GM21737 (cell line): Measurements from ENCODE around the gene TBXAS1.

Source experiments
- ATAC-seq: cut with Tn5 transposase; IDR thresholded peaks from one replicate; pipeline ENCODE4 v1.9.1; 2021; ENCODE audit warnings: mild to moderate bottlenecking, moderate library complexity; ENCODE audit not compliant: unreplicated experiment

Gene TBXAS1

GRCh38 chr7:139974179-139974811 lies 145.2 kb downstream of the TBXAS1 start:
- ATAC-seq, result no peak

GRCh38 chr7:139976055-139976837 lies 147.2 kb downstream of the TBXAS1 start:
- no peak for ATAC-seq

- no peak for ATAC-seq
These were observed 148.0 kb downstream of the TBXAS1 start for GRCh38 chr7:139976838-139977656.

GRCh38 chr7:139981511-139981895 lies 152.4 kb downstream of the TBXAS1 start:
- no peak for ATAC-seq

GRCh38 chr7:139982927-139983920 lies 154.2 kb downstream of the TBXAS1 start:
- no peak for ATAC-seq

GRCh38 chr7:139984642-139985539 lies 155.8 kb downstream of the TBXAS1 start:
- ATAC-seq, result no peak

GRCh38 chr7:139985811-139986210 lies 156.7 kb downstream of the TBXAS1 start:
- ATAC-seq, result no peak

- ATAC-seq, result no peak
These were observed 158.8 kb downstream of the TBXAS1 start for GRCh38 chr7:139987691-139988516.

GRCh38 chr7:139989366-139990141 lies 160.5 kb downstream of the TBXAS1 start:
- no peak for ATAC-seq

GRCh38 chr7:139990142-139990535 lies 161.1 kb downstream of the TBXAS1 start:
- ATAC-seq, result no peak

GRCh38 chr7:139990571-139991268 lies 161.7 kb downstream of the TBXAS1 start:
- ATAC-seq, result no peak

- no peak for ATAC-seq
These were observed 162.2 kb downstream of the TBXAS1 start for GRCh38 chr7:139991269-139991666.

GRCh38 chr7:139991911-139992310 lies 162.8 kb downstream of the TBXAS1 start:
- ATAC-seq, result no peak

GRCh38 chr7:139992353-139993044 lies 163.4 kb downstream of the TBXAS1 start:
- ATAC-seq, result no peak

GRCh38 chr7:139993169-139993568 lies 164.1 kb downstream of the TBXAS1 start:
- no peak for ATAC-seq

GRCh38 chr7:139993592-139993991 lies 164.5 kb downstream of the TBXAS1 start:
- ATAC-seq, result no peak

- no peak for ATAC-seq
These were observed 165.3 kb downstream of the TBXAS1 start for GRCh38 chr7:139994356-139994755.
